Embryonic facial prominence (tissue), 1 donor: ENCODE measurements around the gene SUPT6H.
A peak's percentile ranks its signal among the peaks of the same experiment; 100 is the strongest.

Experiments used
- DNase-seq: peaks from one replicate; pipeline ENCODE4 v3.0.0-alpha.2; 2016; ENCODE audit errors: extremely low spot score

The SUPT6H gene

DNA sequence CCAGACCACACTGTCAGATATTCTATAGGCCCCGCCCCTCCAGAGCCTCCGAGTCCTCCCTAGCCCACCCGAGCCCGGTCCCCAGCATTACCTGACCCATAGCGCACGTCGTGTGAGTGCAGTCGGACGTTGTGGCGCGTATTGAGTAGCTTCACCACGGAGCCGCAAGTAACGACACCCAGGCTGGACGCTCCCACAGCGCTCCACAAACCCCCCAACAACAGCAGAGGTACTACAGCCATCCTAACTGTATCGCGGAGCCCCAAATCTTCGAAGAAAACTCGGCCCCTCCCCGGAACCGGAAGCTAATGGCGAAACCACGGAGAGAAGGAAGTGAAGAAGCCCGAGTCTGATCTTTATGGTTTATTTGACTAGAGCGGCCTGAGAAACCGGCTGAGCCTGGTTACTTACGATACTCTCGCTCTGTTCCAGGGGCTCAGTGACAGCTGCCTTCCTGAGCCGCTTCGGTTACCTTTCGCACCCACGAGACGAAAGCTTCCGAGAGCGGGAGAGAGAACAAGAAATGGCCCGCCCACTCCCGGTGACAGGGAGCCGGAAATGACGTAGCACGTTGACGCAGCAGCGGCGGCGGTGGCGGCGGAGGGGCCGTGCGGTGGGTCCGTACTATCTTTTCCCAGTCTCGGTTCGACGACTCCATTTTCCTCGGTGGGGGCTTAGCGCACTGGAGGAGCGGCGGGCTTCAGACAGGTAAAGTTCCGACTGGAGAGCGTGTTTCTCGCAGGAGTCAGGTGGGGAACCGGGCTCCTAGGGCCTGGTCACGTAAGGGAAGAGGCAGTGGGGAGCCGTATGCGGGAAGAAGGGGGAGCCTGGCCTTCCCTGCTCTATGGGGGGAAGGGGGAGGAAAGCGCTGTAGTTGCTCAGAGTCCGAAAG, at the start of gene SUPT6H, which contains the start of gene SDF2:
SUPT6H (plus strand) TSS at position 571 of the 892 bp plus-strand sequence. CDS start 11,197 bp downstream, outside the sequence.
SDF2 (minus strand) TSS at position 272 of the 892 bp plus-strand sequence; CDS start at position 242, 30 bp downstream.
- peak; percentile 89 for DNase-seq

- no peak for DNase-seq
Observed at GRCh38 chr17:28612531-28612930, 49.5 kb upstream of the SUPT6H start.

DNA sequence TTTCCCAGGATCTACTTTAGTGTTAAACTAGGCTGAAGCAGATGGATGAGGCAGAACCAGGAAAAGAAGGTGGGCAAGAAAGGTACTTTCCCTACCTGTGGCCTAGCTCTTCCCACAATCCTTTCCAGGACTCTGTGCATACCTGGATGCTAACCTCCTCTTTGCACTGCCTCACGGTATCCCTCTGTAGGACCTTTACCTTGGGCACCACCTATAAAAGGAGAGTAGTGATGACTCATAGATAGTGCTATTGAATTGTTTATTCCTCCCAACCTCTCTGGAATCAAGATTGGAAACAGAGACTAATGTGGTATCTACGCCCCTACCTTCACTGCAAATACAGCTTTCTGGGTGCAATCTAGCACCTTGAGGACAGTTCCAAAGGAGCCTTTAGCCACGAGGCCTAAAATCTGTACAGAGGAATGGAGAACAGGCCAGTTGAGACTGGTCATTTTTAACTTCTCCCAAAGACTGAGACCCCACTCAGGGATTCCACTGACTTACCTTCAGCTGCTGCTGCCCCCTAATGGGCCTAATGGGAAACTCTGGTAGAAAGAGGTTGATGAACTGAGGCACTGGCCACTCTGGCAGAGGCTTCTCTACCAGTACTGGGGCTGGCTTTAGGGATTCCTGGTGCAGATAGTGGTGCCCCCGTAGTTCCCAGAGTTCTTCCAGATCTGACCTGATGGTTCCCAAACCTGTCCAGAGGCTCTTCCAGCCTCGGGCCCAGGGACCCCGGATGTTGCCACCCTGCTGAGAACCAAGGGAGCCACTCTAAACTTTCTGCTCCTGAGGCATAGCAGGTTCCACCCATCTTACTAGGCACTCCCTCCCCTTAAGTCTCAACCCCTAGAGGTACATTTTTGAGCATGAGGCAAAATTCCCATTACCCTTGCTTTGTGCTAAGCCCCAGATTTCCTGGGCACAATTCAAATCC, 48.8 kb upstream of the SUPT6H start:
- DNase-seq: no peak

DNA sequence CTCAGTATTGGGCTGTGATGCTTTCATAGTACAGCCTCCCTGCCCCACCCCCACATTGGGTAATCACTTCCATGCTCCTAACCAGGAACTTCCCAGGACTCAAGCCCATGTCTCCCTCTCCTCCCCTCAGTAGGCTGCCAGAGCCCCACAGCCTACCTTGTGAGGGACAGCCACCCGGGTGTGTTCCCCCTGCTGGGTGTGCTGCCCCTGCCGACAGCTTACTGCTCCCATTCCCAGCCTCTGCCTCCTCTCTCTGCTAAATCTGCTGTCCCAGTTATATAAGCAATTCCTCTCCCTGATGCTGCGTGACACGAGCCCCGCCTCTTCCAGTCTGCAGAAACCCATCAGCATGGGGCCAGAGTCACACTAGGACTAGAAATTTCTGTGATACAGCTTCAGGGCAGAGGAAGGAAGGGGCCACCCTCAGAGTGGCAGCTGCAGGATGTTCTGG, 48.0 kb upstream of the SUPT6H start, which contains the start of gene RSKR:
RSKR (minus strand) TSS at position 255 of the 451 bp plus-strand sequence; CDS start at position 231, 24 bp downstream.
- DNase-seq: no peak

DNA sequence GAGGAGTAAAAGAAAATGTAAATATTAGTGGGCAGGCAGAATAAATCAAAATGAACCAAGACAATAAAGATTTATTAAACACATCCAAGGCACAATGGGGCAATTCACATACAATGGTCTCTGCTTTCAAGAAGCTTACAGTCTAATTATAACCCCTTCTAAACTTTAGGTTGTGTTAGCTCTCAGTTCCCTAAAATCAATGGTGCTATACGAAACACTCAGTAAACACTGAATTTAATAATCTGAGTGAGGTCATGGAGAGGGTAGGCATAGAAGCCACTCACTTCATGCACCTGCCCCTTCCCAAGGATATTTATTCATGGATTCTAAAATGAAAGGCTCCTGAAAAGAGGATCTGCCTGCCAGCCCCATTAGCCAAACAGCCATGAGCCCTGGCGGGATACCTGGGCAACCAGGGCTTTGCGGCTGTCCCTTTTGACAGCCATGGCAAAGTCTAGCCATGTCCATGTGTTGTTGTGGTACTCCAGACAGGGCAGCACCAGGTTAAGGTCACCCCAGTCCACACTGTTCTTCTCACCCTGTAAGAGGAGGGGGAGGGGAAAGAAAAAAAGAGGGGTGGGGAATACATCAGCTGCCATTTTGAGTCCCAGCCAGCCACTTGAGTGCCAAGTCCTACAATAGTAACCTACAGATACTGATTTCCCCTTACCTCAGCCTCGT, 46.6 kb upstream of the SUPT6H start:
- no peak for DNase-seq

GRCh38 chr17:28616281-28616680, 45.7 kb upstream of the SUPT6H start:
- no peak for DNase-seq

GRCh38 chr17:28618464-28618863, 43.5 kb upstream of the SUPT6H start:
- no peak for DNase-seq

DNA sequence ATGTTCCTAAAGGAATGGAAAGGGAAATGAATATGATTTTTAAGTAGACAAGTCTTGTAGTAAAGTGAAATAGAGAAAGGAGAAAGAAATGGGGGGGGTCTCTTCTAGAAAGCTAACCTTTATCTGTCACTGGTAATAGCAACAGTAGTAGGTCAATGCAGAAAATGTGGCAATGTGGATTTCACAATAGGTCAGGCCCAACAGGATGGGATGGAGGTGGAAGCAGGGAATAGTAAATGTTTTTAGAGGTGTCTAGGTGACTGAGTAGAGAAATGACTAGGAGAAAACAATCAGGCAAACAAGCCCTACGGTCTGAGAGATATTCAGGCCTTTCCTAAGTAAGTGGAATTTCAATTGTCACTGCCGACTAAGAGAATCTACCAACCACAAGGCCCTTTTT, 42.0 kb upstream of the SUPT6H start:
- DNase-seq: no peak

- DNase-seq: no peak
Observed at GRCh38 chr17:28622186-28622585, 39.8 kb upstream of the SUPT6H start.

DNA sequence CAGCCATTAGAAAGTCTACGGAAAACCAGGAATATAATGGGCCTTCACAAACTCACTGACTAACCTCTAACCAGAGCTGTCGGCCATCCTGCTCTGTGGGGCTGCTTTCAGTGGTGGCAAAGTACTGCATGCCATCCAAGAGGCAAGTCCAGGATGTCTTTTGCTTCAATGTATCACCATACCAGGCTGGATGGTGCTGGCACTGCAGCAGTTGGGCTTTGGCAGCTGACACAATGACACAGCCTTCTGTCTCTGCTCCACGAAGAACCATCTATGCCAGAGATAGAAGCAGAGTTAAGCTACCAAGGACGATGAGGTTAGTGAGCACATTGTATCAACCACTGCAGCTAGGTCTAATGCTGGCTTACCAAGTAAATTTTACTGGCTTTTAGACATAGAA, 38.3 kb upstream of the SUPT6H start:
- DNase-seq: no peak

GRCh38 chr17:28624148-28624547, 37.9 kb upstream of the SUPT6H start:
- DNase-seq: no peak

DNA sequence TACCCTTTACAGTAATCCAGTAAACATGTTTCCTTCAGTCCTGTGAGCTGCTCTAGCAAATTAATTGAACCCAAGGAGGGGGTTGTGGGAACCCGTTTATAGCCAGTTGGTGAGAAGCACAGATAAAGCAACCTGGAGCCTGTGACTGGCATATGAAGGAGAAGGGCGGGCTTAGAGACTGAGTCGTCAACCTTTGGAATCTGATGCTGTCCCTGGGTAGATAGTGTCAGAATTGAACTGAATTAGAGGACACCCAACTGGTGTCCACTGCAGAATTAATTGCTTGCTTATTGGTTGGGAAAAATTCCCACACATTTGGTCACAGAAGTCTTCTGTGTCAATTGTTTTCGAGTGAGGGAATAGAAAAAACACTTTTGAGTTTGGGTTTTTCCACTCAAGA, 35.2 kb upstream of the SUPT6H start:
- no peak for DNase-seq

DNA sequence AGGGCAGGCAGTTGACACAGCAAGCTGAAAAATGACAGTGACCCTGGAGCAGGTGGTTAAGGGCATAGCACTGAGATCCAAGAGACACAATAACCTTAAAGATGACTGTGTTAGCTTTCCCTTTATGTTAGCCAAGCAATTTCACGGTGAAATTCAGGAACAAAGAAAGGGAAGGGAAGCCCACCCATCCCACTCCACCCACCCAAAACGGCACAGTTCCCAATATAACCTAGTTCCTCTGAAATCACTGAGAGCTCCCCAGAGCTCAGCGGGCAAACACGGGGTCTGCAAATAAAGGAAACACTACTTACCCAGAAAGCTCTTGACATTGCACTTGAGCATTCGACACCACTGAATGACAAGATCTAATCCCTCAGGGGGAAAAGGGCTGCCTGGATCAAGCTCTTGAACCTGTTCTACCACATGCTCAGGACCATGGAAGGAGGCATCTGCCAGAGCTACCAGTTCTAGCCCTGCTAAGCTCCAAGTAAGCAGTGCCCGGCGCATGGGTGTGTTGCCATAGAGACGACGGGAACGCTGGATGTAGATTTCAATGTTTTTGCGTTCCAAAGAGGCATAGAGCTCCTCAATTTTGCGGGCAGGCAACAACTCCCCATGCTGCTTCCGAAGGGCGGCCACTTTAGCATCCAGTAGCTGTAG, 27.7 kb upstream of the SUPT6H start:
- DNase-seq: no peak

DNA sequence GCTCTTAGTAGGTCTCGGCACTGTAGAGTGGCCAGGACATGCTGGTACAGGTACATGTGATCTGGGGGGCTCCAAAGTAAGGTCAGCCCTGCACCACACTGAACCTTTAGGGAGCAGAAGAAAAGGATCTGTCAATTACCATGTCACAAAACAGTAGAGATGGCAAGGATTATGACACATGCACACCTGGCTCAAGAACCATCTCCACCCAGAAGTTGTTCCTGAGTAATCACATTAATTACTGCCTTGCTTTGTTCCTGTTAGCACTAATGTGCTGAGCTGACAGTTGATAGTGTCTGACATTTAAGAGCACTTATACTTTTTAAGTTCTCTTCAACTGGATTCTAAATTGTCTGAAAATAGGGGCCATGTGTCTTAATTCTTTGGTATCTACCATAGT, 26.5 kb upstream of the SUPT6H start:
- no peak for DNase-seq

DNA sequence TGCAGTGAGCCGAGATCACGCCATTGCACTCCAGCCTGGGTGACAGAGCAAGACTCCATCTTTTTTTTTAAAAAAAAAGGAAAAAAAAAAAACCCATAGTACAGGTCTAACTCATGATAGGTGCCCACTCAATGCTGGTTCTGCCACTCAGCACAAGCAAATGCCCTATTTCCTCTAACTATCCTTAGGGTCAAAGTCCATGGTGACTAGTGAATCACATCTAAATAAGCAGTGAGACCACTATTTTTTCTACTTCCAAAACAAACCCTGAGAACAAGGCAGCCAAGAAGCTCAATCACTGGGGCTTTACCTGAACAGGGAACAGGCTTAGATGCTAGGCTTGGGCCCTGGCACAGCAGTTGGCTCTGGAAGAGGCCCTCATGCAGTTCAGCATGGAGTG, 20.4 kb upstream of the SUPT6H start:
- DNase-seq: no peak

DNA sequence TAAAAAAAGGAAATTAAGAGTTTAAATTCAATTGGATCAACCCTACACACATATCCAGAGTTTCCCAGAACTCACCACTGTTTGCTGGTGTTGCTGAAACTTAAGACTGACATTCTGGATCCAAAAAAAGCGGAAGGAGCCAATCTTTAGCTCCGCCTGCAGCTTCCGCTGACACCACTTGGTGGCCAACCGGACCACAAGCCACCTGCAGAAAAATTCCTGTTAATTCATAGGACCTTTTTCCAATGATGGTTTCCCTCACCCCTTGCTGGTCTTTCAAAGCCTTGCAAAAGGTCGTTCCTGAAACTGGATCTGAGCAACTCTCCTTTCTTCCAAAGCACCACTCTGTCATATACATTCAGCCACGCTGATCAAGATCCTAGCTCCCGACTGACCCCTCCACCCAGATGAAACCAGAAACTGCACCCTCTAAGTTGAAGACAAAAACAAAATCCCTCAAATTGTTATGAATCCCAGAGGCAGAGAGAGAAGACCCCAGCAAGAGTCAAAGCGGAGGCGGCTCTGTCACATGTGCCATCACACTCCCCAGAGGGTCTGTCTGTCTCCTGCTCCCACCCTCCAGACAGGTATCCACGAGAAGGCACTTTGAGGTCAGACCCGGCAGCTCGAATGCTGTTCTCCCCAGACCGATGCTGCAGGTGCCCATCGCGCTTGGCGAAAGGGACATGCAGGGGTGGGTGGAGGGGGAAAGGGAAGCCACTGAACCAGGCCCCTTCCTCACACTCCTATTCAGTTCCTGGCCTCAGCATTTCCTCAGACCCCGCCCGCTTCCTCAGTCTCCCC, 17.8 kb upstream of the SUPT6H start:
- DNase-seq: no peak

GRCh38 chr17:28644787-28645575, 17.0 kb upstream of the SUPT6H start, which contains the start of gene BLTP2:
Gene BLTP2, minus strand, starts transcription at chr17:28645158. Its CDS starts 102 bp downstream, at chr17:28645056.
- DNase-seq: peak; percentile 91

- DNase-seq: no peak
Observed at GRCh38 chr17:28645576-28645939, 16.4 kb upstream of the SUPT6H start.

GRCh38 chr17:28646039-28646754, 15.8 kb upstream of the SUPT6H start:
- no peak for DNase-seq
